H9 (cell line): Measurements from ENCODE around the gene IGF2. TPM values are rescaled to one million over a fixed set of nuclear protein-coding genes. Genes with fewer than 3 reads are reported as not detected.

ENCODE experiments used
- DNase-seq: peaks from one replicate; pipeline ENCODE4 v3.0.0-alpha.2; 2017
- H2AFZ ChIP-seq: one replicate; pipeline ENCODE4 v1.6.1; 2013; ENCODE audit warnings: mild to moderate bottlenecking, low read length, control low read depth, moderate library complexity
- H2AK5ac ChIP-seq: 2 replicates; pipeline ENCODE4 v1.6.1; 2013; ENCODE audit warnings: low read length, control low read depth, mixed read lengths; ENCODE audit not compliant: insufficient read length
- H2BK120ac ChIP-seq: one replicate; pipeline ENCODE4 v1.6.1; 2013; ENCODE audit warnings: low read depth, mild to moderate bottlenecking, low read length, control low read depth, inconsistent platforms; ENCODE audit not compliant: poor library complexity, severe bottlenecking
- H2BK12ac ChIP-seq: 2 replicates; pipeline ENCODE4 v1.6.1; 2013; ENCODE audit warnings: low read length, control low read depth, mixed read lengths, low read depth; ENCODE audit not compliant: insufficient read length
- H2BK15ac ChIP-seq: 2 replicates; pipeline ENCODE4 v1.6.1; 2013; ENCODE audit warnings: low read depth, low read length, control low read depth
- H2BK20ac ChIP-seq: one replicate; pipeline ENCODE4 v1.6.1; 2013; ENCODE audit warnings: low read depth, mild to moderate bottlenecking, low read length, control low read depth, inconsistent platforms; ENCODE audit not compliant: poor library complexity, severe bottlenecking
- H2BK5ac ChIP-seq: 2 replicates; pipeline ENCODE4 v1.6.1; 2013; ENCODE audit warnings: low read length, control low read depth, mixed read lengths; ENCODE audit not compliant: insufficient read length
- H3K14ac ChIP-seq: 2 replicates; pipeline ENCODE4 v1.6.1; 2013; ENCODE audit warnings: low read length, control low read depth; ENCODE audit not compliant: insufficient read depth
- H3K18ac ChIP-seq: 2 replicates; pipeline ENCODE4 v1.6.1; 2013; ENCODE audit warnings: low read depth, mild to moderate bottlenecking, mixed read lengths, low read length, control low read depth; ENCODE audit not compliant: insufficient read length
- H3K23ac ChIP-seq: 2 replicates; pipeline ENCODE4 v1.6.1; 2013; ENCODE audit warnings: low read length, control low read depth, mixed read lengths, low read depth; ENCODE audit not compliant: insufficient read length
- H3K23me2 ChIP-seq: 2 replicates; pipeline ENCODE4 v1.6.1; 2013; ENCODE audit warnings: low read depth, mild to moderate bottlenecking, mixed read lengths, low read length, control low read depth; ENCODE audit not compliant: insufficient read length, poor library complexity, severe bottlenecking
- H3K27ac ChIP-seq: 2 replicates; pipeline ENCODE4 v1.5.1; 2013; ENCODE audit warnings: low read length, control low read depth, mixed read lengths, low read depth; ENCODE audit not compliant: insufficient read length
- H3K27me3 ChIP-seq: 2 replicates; pipeline ENCODE4 v1.6.1; 2013; ENCODE audit warnings: low read length, control low read depth, inconsistent platforms; ENCODE audit not compliant: insufficient read depth
- H3K4ac ChIP-seq: 2 replicates; pipeline ENCODE4 v1.6.1; 2013; ENCODE audit warnings: low read depth, mild to moderate bottlenecking, control low read depth, inconsistent platforms, low read length, moderate library complexity
- H3K4me1 ChIP-seq: 2 replicates; pipeline ENCODE4 v1.6.1; 2013; ENCODE audit warnings: low read length, control low read depth, inconsistent platforms; ENCODE audit not compliant: insufficient read depth
- H3K4me2 ChIP-seq: 2 replicates; pipeline ENCODE4 v1.6.1; 2013; ENCODE audit warnings: low read length, control low read depth, mixed read lengths; ENCODE audit not compliant: insufficient read length, insufficient read depth
- H3K56ac ChIP-seq: 2 replicates; pipeline ENCODE4 v1.6.1; 2013; ENCODE audit warnings: low read depth, mild to moderate bottlenecking, mixed read lengths, low read length, control low read depth; ENCODE audit not compliant: insufficient read length
- H3K79me1 ChIP-seq: 2 replicates; pipeline ENCODE4 v1.6.1; 2013; ENCODE audit warnings: low read depth, mild to moderate bottlenecking, moderate library complexity, low read length, control low read depth, inconsistent platforms; ENCODE audit not compliant: insufficient read depth, poor library complexity, severe bottlenecking
- H3K79me2 ChIP-seq: 2 replicates; pipeline ENCODE4 v1.6.1; 2013; ENCODE audit warnings: low read length, control low read depth, inconsistent platforms; ENCODE audit not compliant: insufficient read depth
- H3K9ac ChIP-seq: 2 replicates; pipeline ENCODE4 v1.6.1; 2013; ENCODE audit warnings: low read length, control low read depth, mixed read lengths; ENCODE audit not compliant: insufficient read length; ENCODE audit errors: extremely low read depth
- H3K9me3 ChIP-seq: one replicate; pipeline ENCODE4 v1.6.1; 2013; ENCODE audit warnings: low read depth, low read length, inconsistent platforms; ENCODE audit not compliant: control insufficient read depth
- H3T11ph ChIP-seq: one replicate; pipeline ENCODE4 v1.6.1; 2013; ENCODE audit warnings: mild to moderate bottlenecking, low read length, control low read depth, inconsistent platforms
- H4K20me1 ChIP-seq: one replicate; pipeline ENCODE4 v1.6.1; 2013; ENCODE audit not compliant: control insufficient read depth, insufficient read length, insufficient read depth
- H4K5ac ChIP-seq: 2 replicates; pipeline ENCODE4 v1.6.1; 2013; ENCODE audit warnings: low read depth, mild to moderate bottlenecking, mixed read lengths, low read length, control low read depth; ENCODE audit not compliant: insufficient read length
- H4K8ac ChIP-seq: replicated peaks from 2 replicates; pipeline ENCODE4 v1.6.1; 2013; ENCODE audit warnings: low read length, control low read depth, mixed read lengths, low read depth; ENCODE audit not compliant: insufficient read length
- H4K91ac ChIP-seq: 2 replicates; pipeline ENCODE4 v1.6.1; 2013; ENCODE audit warnings: low read depth, mild to moderate bottlenecking, moderate library complexity, mixed read lengths, low read length, control low read depth; ENCODE audit not compliant: insufficient read length
- H3K27ac Mint-ChIP-seq, 3 experiments: 2 replicates in 2 of 3; 3 replicates in 1 of 3; pipeline ENCODE4 v1.8.0; 2020 to 2021; ENCODE audit warnings: mixed read lengths in 3 of 3, mild to moderate bottlenecking in 1 of 3, moderate library complexity in 1 of 3
- H3K27me3 Mint-ChIP-seq: 2 replicates; pipeline ENCODE4 v1.8.0; 2021; ENCODE audit warnings: low read depth, mild to moderate bottlenecking, moderate library complexity, mixed read lengths
- H3K36me3 Mint-ChIP-seq, 3 experiments: 2 replicates in 2 of 3; 3 replicates in 1 of 3; pipeline ENCODE4 v1.8.0; 2020 to 2021; ENCODE audit warnings: low read depth in 3 of 3, mixed read lengths in 3 of 3; ENCODE audit not compliant: insufficient read depth in 1 of 3
- H3K4me1 Mint-ChIP-seq, 2 experiments: 2 replicates each; pipeline ENCODE4 v1.8.0; 2020; ENCODE audit warnings: mixed read lengths in 2 of 2
- H3K4me3 Mint-ChIP-seq, 2 experiments: 2 replicates in 1 of 2; 3 replicates in 1 of 2; pipeline ENCODE4 v1.8.0; 2020 to 2021; ENCODE audit warnings: mild to moderate bottlenecking in 2 of 2, mixed read lengths in 2 of 2, moderate library complexity in 1 of 2
- H3K9me3 Mint-ChIP-seq, 2 experiments: 2 replicates in 1 of 2; 3 replicates in 1 of 2; pipeline ENCODE4 v1.8.0; 2020; ENCODE audit warnings: mild to moderate bottlenecking in 2 of 2, mixed read lengths in 2 of 2, moderate library complexity in 1 of 2
- WGBS: extraction: QIAGEN DNeasy Blood & Tissue Kit; methylation state at CpG from one replicate; pipeline ENCODE4 v1.1.7; 2013; ENCODE audit warnings: missing lambda C conversion rate, low lambda C conversion rate, mixed read lengths; ENCODE audit not compliant: insufficient read length; ENCODE audit errors: extremely low coverage; 5-methylcytosine and 5-hydroxymethylcytosine counted together
- total RNA-seq: library from RNA; stranded (reverse); gene quantifications from 2 replicates; pipeline ENCODE4 v1.2.1, GENCODE V29; 2021
- TF ChIP-seq, protein P1 (sequence below): fragments of 200-600 bp; sonication (generic); conservative IDR thresholded peaks from 3 replicates; pipeline ENCODE4 v1.8.0; 2021; ENCODE audit warnings: antibody characterized with exemption, mild to moderate bottlenecking

The IGF2 gene
- total RNA-seq, 1 experiment from 2014 or later, result 2.8 TPM

- Histone ChIP-seq H3T11ph (no peak overlapping the region), H3K27ac (no peak overlapping the region), H3K79me2 (no peaks in the 10 kb centered on the region), H3K18ac (peak overlapping the region; percentile 52), H2BK20ac (no peak overlapping the region), H3K14ac (no peak overlapping the region), H2BK12ac (no peak overlapping the region), H3K9me3 (no peaks in the 10 kb centered on the region), H3K4me1 (no peaks in the 10 kb centered on the region), H2AFZ (no peak overlapping the region), H3K79me1 (no peaks in the 10 kb centered on the region), H4K5ac (no peak overlapping the region), H2BK120ac (no peak overlapping the region), H4K20me1 (no peaks in the 10 kb centered on the region), H3K4ac (no peak overlapping the region), H3K23me2 (no peaks in the 10 kb centered on the region), H4K8ac (no peak overlapping the region), H2AK5ac (no peak overlapping the region), H2BK15ac (no peak overlapping the region), H4K91ac (no peak overlapping the region), H3K23ac (no peak overlapping the region), H3K56ac (no peak overlapping the region), H3K4me2 (no peak overlapping the region), H2BK5ac (no peak overlapping the region), H3K9ac (no peak overlapping the region), H3K27me3 (no peaks in the 10 kb centered on the region)
- Mint-ChIP-seq H3K4me3 (no peak overlapping the region), H3K27ac (peak overlapping the region in 1 of 3 experiments; percentile 80; a peak in 1 of 7 replicates), H3K36me3 (peaks cover 0 to 4% (median 0%) of the 10 kb centered on the region in 3 experiments; a peak in 2 of 7 replicates), H3K27me3 (peaks cover 32% of the 10 kb centered on the region), H3K9me3 (no peaks in the 10 kb centered on the region; a peak in 1 of 5 replicates), H3K4me1 (peaks cover 18 to 25% of the 10 kb centered on the region in 2 experiments)
- WGBS, result no CpG with 5 or more reads among the region's 19 CpGs
- DNase-seq, result no peak
- TF ChIP-seq, protein P1, sequence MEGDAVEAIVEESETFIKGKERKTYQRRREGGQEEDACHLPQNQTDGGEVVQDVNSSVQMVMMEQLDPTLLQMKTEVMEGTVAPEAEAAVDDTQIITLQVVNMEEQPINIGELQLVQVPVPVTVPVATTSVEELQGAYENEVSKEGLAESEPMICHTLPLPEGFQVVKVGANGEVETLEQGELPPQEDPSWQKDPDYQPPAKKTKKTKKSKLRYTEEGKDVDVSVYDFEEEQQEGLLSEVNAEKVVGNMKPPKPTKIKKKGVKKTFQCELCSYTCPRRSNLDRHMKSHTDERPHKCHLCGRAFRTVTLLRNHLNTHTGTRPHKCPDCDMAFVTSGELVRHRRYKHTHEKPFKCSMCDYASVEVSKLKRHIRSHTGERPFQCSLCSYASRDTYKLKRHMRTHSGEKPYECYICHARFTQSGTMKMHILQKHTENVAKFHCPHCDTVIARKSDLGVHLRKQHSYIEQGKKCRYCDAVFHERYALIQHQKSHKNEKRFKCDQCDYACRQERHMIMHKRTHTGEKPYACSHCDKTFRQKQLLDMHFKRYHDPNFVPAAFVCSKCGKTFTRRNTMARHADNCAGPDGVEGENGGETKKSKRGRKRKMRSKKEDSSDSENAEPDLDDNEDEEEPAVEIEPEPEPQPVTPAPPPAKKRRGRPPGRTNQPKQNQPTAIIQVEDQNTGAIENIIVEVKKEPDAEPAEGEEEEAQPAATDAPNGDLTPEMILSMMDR, result no peak
Measured at GRCh38 chr11:2096011-2096918, 42.9 kb downstream of the IGF2 start.
